Measurements from ENCODE around the gene RAET1E. TPM values are rescaled to one million over a fixed set of nuclear protein-coding genes. Genes with fewer than 3 reads are reported as not detected.
"Not testable (repeated sequence)": the region's sequence is repeated elsewhere in the genome, so short reads cannot be mapped to it uniquely, and the experiment has no call there.

Gene RAET1E
- total RNA-seq, 1 experiment from 2014 or later, result not detected

DNA sequence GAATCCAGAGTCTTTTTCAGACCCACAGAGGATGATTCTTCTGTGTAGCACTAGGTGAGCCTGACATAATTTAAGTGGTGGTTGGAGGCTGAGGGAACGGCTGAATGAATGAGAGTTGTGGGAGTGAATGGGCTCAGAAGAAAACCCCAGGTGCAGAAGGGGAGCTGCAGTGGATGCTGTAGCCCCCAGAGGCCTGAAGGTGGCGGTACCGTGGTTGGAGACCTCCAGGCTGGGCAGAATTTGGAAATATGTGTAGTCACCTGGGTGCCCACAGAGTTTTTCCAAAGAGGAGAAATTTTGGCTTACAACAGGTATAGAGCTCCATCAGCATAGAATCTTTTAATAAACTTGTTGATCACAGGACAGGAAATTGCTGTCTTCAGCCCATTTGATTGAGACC lies 31.5 kb upstream of the RAET1E start:
- Mint-ChIP-seq H3K27me3 (ENCODE audit: low read depth) (peaks cover 92% of the 10 kb centered on the region), H3K36me3 (ENCODE audit: insufficient read depth in 1 of 3, low read depth in 3 of 3) (no peaks in the 10 kb centered on the region), H3K9me3 (no peaks in the 10 kb centered on the region), H3K4me1 (peaks cover 4 to 5% of the 10 kb centered on the region in 2 experiments), H3K4me3 (no peak overlapping the region), H3K27ac (no peak overlapping the region)
- DNase-seq, result no peak
- no peaks in the 10 kb centered on the region for H3K79me1 ChIP-seq (ENCODE audit: insufficient read depth, low read depth, low read length, poor library complexity, severe bottlenecking)
- H2BK120ac ChIP-seq (ENCODE audit: low read depth, low read length, poor library complexity, severe bottlenecking), result no peak overlapping the region
- H2BK5ac ChIP-seq (ENCODE audit: insufficient read length, low read length), result no peak overlapping the region
- TF ChIP-seq CTCF (conservative IDR thresholded peaks at IDR 0.05), result peak; percentile 81
- no peak overlapping the region for H3K4ac ChIP-seq (ENCODE audit: low read depth, low read length)
- H3K9ac ChIP-seq (ENCODE audit: extremely low read depth, insufficient read length, low read length), result no peak overlapping the region
- H2BK15ac ChIP-seq (ENCODE audit: low read depth, low read length), result no peak overlapping the region
- H3K79me2 ChIP-seq (ENCODE audit: insufficient read depth, low read length), result no peaks in the 10 kb centered on the region
- H3K27me3 ChIP-seq (ENCODE audit: insufficient read depth, low read length), result peaks cover 15% of the 10 kb centered on the region
- H3K9me3 ChIP-seq (ENCODE audit: control insufficient read depth, low read depth, low read length), result no peaks in the 10 kb centered on the region
- H2AK5ac ChIP-seq (ENCODE audit: insufficient read length, low read length), result no peak overlapping the region
- H3K4me2 ChIP-seq (ENCODE audit: insufficient read depth, insufficient read length, low read length), result no peak overlapping the region
- no peak overlapping the region for H3K23ac ChIP-seq (ENCODE audit: insufficient read length, low read depth, low read length)
- no CpG with 5 or more reads among the region's 3 CpGs for WGBS (ENCODE audit: extremely low coverage, insufficient read length, low lambda C conversion rate)
- no peaks in the 10 kb centered on the region for H4K20me1 ChIP-seq (ENCODE audit: control insufficient read depth, insufficient read depth, insufficient read length)
- H2BK20ac ChIP-seq (ENCODE audit: low read depth, low read length, poor library complexity, severe bottlenecking), result no peak overlapping the region
- no peak overlapping the region for H4K91ac ChIP-seq (ENCODE audit: insufficient read length, low read depth, low read length)
- H3K4me1 ChIP-seq (ENCODE audit: insufficient read depth, low read length), result no peaks in the 10 kb centered on the region
- H3K23me2 ChIP-seq (ENCODE audit: insufficient read length, low read depth, low read length, poor library complexity, severe bottlenecking), result peaks cover 8% of the 10 kb centered on the region
- H4K5ac ChIP-seq (ENCODE audit: insufficient read length, low read depth, low read length), result no peak overlapping the region
- no peak overlapping the region for H3K27ac ChIP-seq (ENCODE audit: insufficient read length, low read depth, low read length)
- H3K14ac ChIP-seq (ENCODE audit: insufficient read depth, low read length), result no peak overlapping the region
- no peak overlapping the region for H2AFZ ChIP-seq (ENCODE audit: low read length)
- no peak overlapping the region for H2BK12ac ChIP-seq (ENCODE audit: insufficient read length, low read depth, low read length)
- H3T11ph ChIP-seq (ENCODE audit: low read length), result no peak overlapping the region
- no peak overlapping the region for H3K56ac ChIP-seq (ENCODE audit: insufficient read length, low read depth, low read length)
- H3K18ac ChIP-seq (ENCODE audit: insufficient read length, low read depth, low read length), result no peak overlapping the region
- no peak overlapping the region for H4K8ac ChIP-seq (replicated peaks; ENCODE audit: insufficient read length, low read depth, low read length)

- not testable (repeated sequence) for H2BK15ac ChIP-seq (ENCODE audit: low read depth, low read length); H3K36me3 Mint-ChIP-seq (ENCODE audit: insufficient read depth in 1 of 3, low read depth in 3 of 3); H3K9me3 Mint-ChIP-seq; H3K79me1 ChIP-seq (ENCODE audit: insufficient read depth, low read depth, low read length, poor library complexity, severe bottlenecking); H3T11ph ChIP-seq (ENCODE audit: low read length); H3K4me2 ChIP-seq (ENCODE audit: insufficient read depth, insufficient read length, low read length); H3K14ac ChIP-seq (ENCODE audit: insufficient read depth, low read length); H4K5ac ChIP-seq (ENCODE audit: insufficient read length, low read depth, low read length); H3K18ac ChIP-seq (ENCODE audit: insufficient read length, low read depth, low read length); H2BK120ac ChIP-seq (ENCODE audit: low read depth, low read length, poor library complexity, severe bottlenecking); H3K56ac ChIP-seq (ENCODE audit: insufficient read length, low read depth, low read length); DNase-seq; H3K27ac Mint-ChIP-seq; H3K9me3 ChIP-seq (ENCODE audit: control insufficient read depth, low read depth, low read length); H4K91ac ChIP-seq (ENCODE audit: insufficient read length, low read depth, low read length); H4K8ac ChIP-seq (replicated peaks; ENCODE audit: insufficient read length, low read depth, low read length); H3K27ac ChIP-seq (ENCODE audit: insufficient read length, low read depth, low read length); H2BK12ac ChIP-seq (ENCODE audit: insufficient read length, low read depth, low read length); H2AFZ ChIP-seq (ENCODE audit: low read length); H3K23ac ChIP-seq (ENCODE audit: insufficient read length, low read depth, low read length); H3K79me2 ChIP-seq (ENCODE audit: insufficient read depth, low read length); H3K4ac ChIP-seq (ENCODE audit: low read depth, low read length); H4K20me1 ChIP-seq (ENCODE audit: control insufficient read depth, insufficient read depth, insufficient read length); H3K4me3 Mint-ChIP-seq; H2BK5ac ChIP-seq (ENCODE audit: insufficient read length, low read length); H2BK20ac ChIP-seq (ENCODE audit: low read depth, low read length, poor library complexity, severe bottlenecking); H3K9ac ChIP-seq (ENCODE audit: extremely low read depth, insufficient read length, low read length); H2AK5ac ChIP-seq (ENCODE audit: insufficient read length, low read length); H3K4me1 ChIP-seq (ENCODE audit: insufficient read depth, low read length)
- Mint-ChIP-seq H3K4me1 (peaks cover 11 to 18% of the 10 kb centered on the region in 2 experiments), H3K27me3 (ENCODE audit: low read depth) (peaks cover 95% of the 10 kb centered on the region)
- Histone ChIP-seq H3K23me2 (ENCODE audit: insufficient read length, low read depth, low read length, poor library complexity, severe bottlenecking) (peaks cover 19% of the 10 kb centered on the region), H3K27me3 (ENCODE audit: insufficient read depth, low read length) (peaks cover 35% of the 10 kb centered on the region)
- no CpG with 5 or more reads among the region's 4 CpGs for WGBS (ENCODE audit: extremely low coverage, insufficient read length, low lambda C conversion rate)
Observed at GRCh38 chr6:149927025-149927424, 29.1 kb upstream of the RAET1E start.
